WTC11 (cell line): ENCODE data around the gene SHBG. TPM values are rescaled to one million over a fixed set of nuclear protein-coding genes. Genes with fewer than 3 reads are reported as not detected.
A peak's percentile ranks its signal among the peaks of the same experiment; 100 is the strongest.

Experiments
- ATAC-seq: fragments of 200-7000 bp; cut with Tn5 transposase; 2 replicates; pipeline ENCODE4 v1.10.0; 2021; ENCODE audit warnings: mild to moderate bottlenecking, moderate library complexity
- CTCF ChIA-PET: fragments of 300-600 bp; sonication (Branson Sonifier 250); formaldehyde crosslinking; loops from one replicate; lab custom pipeline; 2021; ENCODE audit warnings: antibody characterized with exemption; lab: Charles Lee
- POLR2A ChIA-PET: fragments of 350-600 bp; sonication (Branson Sonifier 250); formaldehyde crosslinking; loops from one replicate; lab custom pipeline; 2021; ENCODE audit warnings: antibody characterized with exemption; lab: Charles Lee
- DNase-seq: peaks from one replicate; pipeline ENCODE4 v3.0.0; 2021; ENCODE audit warnings: low spot score
- H3K27ac Mint-ChIP-seq: 2 replicates; pipeline ENCODE4 v1.8.0; 2021; ENCODE audit warnings: mixed read lengths
- H3K27me3 Mint-ChIP-seq: 2 replicates; pipeline ENCODE4 v1.8.0; 2021; ENCODE audit warnings: low read depth, mild to moderate bottlenecking, moderate library complexity, mixed read lengths
- H3K36me3 Mint-ChIP-seq: 2 replicates; pipeline ENCODE4 v1.8.0; 2021; ENCODE audit warnings: mixed read lengths
- H3K4me1 Mint-ChIP-seq: 2 replicates; pipeline ENCODE4 v1.8.0; 2022; ENCODE audit warnings: mixed read lengths
- H3K4me3 Mint-ChIP-seq: 2 replicates; pipeline ENCODE4 v1.8.0; 2021; ENCODE audit warnings: mild to moderate bottlenecking, moderate library complexity, mixed read lengths
- H3K9me3 Mint-ChIP-seq: 2 replicates; pipeline ENCODE4 v1.8.0; 2021; ENCODE audit warnings: mixed read lengths
- AFF4 ChIP-seq: sonication (generic); formaldehyde crosslinking; IDR thresholded peaks from 2 replicates; pipeline ENCODE4 v1.8.1; 2023; ENCODE audit warnings: mild to moderate bottlenecking, missing genetic modification reagents, borderline replicate concordance
- ATF1 ChIP-seq: sonication (generic); formaldehyde crosslinking; IDR thresholded peaks from 2 replicates; pipeline ENCODE4 v1.8.1; 2023; ENCODE audit warnings: mild to moderate bottlenecking, moderate library complexity, missing genetic modification reagents
- ATF6 ChIP-seq: sonication (generic); formaldehyde crosslinking; IDR thresholded peaks from 2 replicates; pipeline ENCODE4 v1.8.1; 2023; ENCODE audit warnings: mild to moderate bottlenecking, missing genetic modification reagents
- EMX1 ChIP-seq: fragments of 250-450 bp; sonication (Bioruptor Pico); IDR thresholded peaks from 2 replicates; pipeline ENCODE4 v1.8.0; 2021; ENCODE audit warnings: mild to moderate bottlenecking
- ERG ChIP-seq: fragments of 250-450 bp; sonication (Bioruptor Pico); IDR thresholded peaks from 2 replicates; pipeline ENCODE4 v1.8.0; 2021; ENCODE audit warnings: mild to moderate bottlenecking
- ETV6 ChIP-seq: sonication (generic); formaldehyde crosslinking; IDR thresholded peaks from 2 replicates; pipeline ENCODE4 v1.8.1; 2022; ENCODE audit warnings: mild to moderate bottlenecking, missing genetic modification reagents
- FOXP1 ChIP-seq: sonication (generic); formaldehyde crosslinking; IDR thresholded peaks from 2 replicates; pipeline ENCODE4 v1.8.0; 2022; ENCODE audit warnings: missing genetic modification reagents, mild to moderate bottlenecking, moderate library complexity, borderline replicate concordance
- HMGXB4 ChIP-seq: sonication (generic); formaldehyde crosslinking; IDR thresholded peaks from 2 replicates; pipeline ENCODE4 v1.8.1; 2023; ENCODE audit warnings: mild to moderate bottlenecking, moderate library complexity, missing genetic modification reagents
- JAZF1 ChIP-seq: fragments of 250-450 bp; sonication (Bioruptor Pico); IDR thresholded peaks from 2 replicates; pipeline ENCODE4 v1.9.0; 2021; ENCODE audit warnings: moderate library complexity, mild to moderate bottlenecking, inconsistent platforms
- KAT7 ChIP-seq: sonication (generic); formaldehyde crosslinking; IDR thresholded peaks from 2 replicates; pipeline ENCODE4 v1.8.1; 2023; ENCODE audit warnings: missing genetic modification reagents, mild to moderate bottlenecking, borderline replicate concordance
- NFATC4 ChIP-seq: fragments of 250-450 bp; sonication (Bioruptor Pico); IDR thresholded peaks from 2 replicates; pipeline ENCODE4 v1.9.0; 2021; ENCODE audit warnings: mild to moderate bottlenecking
- NFE2L1 ChIP-seq: sonication (generic); formaldehyde crosslinking; IDR thresholded peaks from 2 replicates; pipeline ENCODE4 v1.8.1; 2023; ENCODE audit warnings: missing genetic modification reagents
- NFYB ChIP-seq: sonication (generic); formaldehyde crosslinking; conservative IDR thresholded peaks from 2 replicates; pipeline ENCODE4 v1.8.0; 2022; ENCODE audit warnings: low read depth, missing genetic modification reagents
- SMAD3 ChIP-seq: sonication (generic); formaldehyde crosslinking; IDR thresholded peaks from 2 replicates; pipeline ENCODE4 v1.8.0; 2022; ENCODE audit warnings: missing genetic modification reagents, mild to moderate bottlenecking, borderline replicate concordance
- STAT6 ChIP-seq: sonication (generic); formaldehyde crosslinking; conservative IDR thresholded peaks from 2 replicates; pipeline ENCODE4 v1.8.1; 2023; ENCODE audit warnings: mild to moderate bottlenecking, low read depth, missing genetic modification reagents, moderate library complexity
- TP53 ChIP-seq: sonication (generic); formaldehyde crosslinking; IDR thresholded peaks from 2 replicates; pipeline ENCODE4 v1.8.1; 2023; ENCODE audit warnings: mild to moderate bottlenecking, missing genetic modification reagents
- ZBTB21 ChIP-seq: sonication (generic); formaldehyde crosslinking; IDR thresholded peaks from 2 replicates; pipeline ENCODE4 v1.8.1; 2023; ENCODE audit warnings: mild to moderate bottlenecking, missing genetic modification reagents, borderline replicate concordance
- ZBTB43 ChIP-seq: sonication (generic); formaldehyde crosslinking; IDR thresholded peaks from 2 replicates; pipeline ENCODE4 v1.8.1; 2023; ENCODE audit warnings: mild to moderate bottlenecking, missing genetic modification reagents
- ZNF138 ChIP-seq: sonication (generic); formaldehyde crosslinking; conservative IDR thresholded peaks from 2 replicates; pipeline ENCODE4 v1.8.1; 2022; ENCODE audit warnings: mild to moderate bottlenecking, moderate library complexity, missing genetic modification reagents
- ZNF423 ChIP-seq: fragments of 250-450 bp; sonication (Bioruptor Pico); IDR thresholded peaks from 2 replicates; pipeline ENCODE4 v2.1.2; 2022; ENCODE audit warnings: mild to moderate bottlenecking, moderate library complexity
- total RNA-seq: library from RNA; stranded (reverse); gene quantifications from 3 replicates; pipeline ENCODE4 v1.2.3, GENCODE V29; 2021

SHBG gene
- total RNA-seq, 1 experiment from 2014 or later: 0.83 TPM

GRCh38 chr17:7613769-7614424 is 16.0 kb upstream of the SHBG start (continued):
- TF ChIP-seq HMGXB4 (CRISPR knock-in tag) (no peak), NFYB (CRISPR knock-in tag) (no peak), TP53 (CRISPR knock-in tag) (no peak), SMAD3 (CRISPR knock-in tag) (no peak)

GRCh38 chr17:7614425-7615264 is 15.3 kb upstream of the SHBG start, which contains the start of gene FXR2:
Gene FXR2, minus strand, starts transcription at chr17:7614897. Its CDS starts 365 bp downstream, at chr17:7614532.
- ChIA-PET CTCF (interaction anchor here (0.9 to 3.5 kb wide), 22 partner anchors 13 to 376 kb away, joined by 3 to 47 read pairs (median 6); partner anchors contain the start of genes ATP1B2, DNAH2, MPDU1 and SAT2), POLR2A (interaction anchor here (0.7 to 2.8 kb wide), 8 partner anchors 13 to 73 kb away, joined by 3 to 31 read pairs (median 5); partner anchors contain the start of genes ATP1B2, MPDU1, SAT2 and TP53)
- peak; percentile 96 for ATAC-seq
- H3K4me1 Mint-ChIP-seq: peaks cover 22% of the 10 kb centered on the region
- peak; percentile 100 for DNase-seq
- no peaks in the 10 kb centered on the region for H3K9me3 Mint-ChIP-seq
- no peaks in the 10 kb centered on the region for H3K27me3 Mint-ChIP-seq
- H3K4me3 Mint-ChIP-seq: peak within 1 kb of the TSS; percentile 83
- peak within 1 kb of the TSS; percentile 99 for H3K27ac Mint-ChIP-seq
- H3K36me3 Mint-ChIP-seq: peaks cover 6% of the 10 kb centered on the region; the same call in 1 of the 2 replicates
- TF ChIP-seq KAT7 (no peak; the same call in 1 of the 2 replicates), STAT6 (CRISPR knock-in tag) (no peak), ERG (CRISPR knock-in tag) (no peak), EMX1 (CRISPR knock-in tag) (no peak), JAZF1 (CRISPR knock-in tag) (no peak), ZBTB43 (no peak), NFE2L1 (no peak), NFATC4 (no peak), ZBTB21 (no peak), FOXP1 (CRISPR knock-in tag) (no peak), AFF4 (no peak), ZNF138 (CRISPR knock-in tag) (no peak), ZNF423 (0 out of 2 replicates have a peak, but pooled peaks have one; percentile 38), ATF1 (no peak), ATF6 (no peak), ETV6 (0 out of 2 replicates have a peak, but pooled peaks have one; percentile 39)
